ENCODE data around the gene MRTO4. TPM values are rescaled to one million over a fixed set of nuclear protein-coding genes. Genes with fewer than 3 reads are reported as not detected.

Gene MRTO4
- total RNA-seq, 1 donor from 2014 or later: 29.1 TPM

DNA sequence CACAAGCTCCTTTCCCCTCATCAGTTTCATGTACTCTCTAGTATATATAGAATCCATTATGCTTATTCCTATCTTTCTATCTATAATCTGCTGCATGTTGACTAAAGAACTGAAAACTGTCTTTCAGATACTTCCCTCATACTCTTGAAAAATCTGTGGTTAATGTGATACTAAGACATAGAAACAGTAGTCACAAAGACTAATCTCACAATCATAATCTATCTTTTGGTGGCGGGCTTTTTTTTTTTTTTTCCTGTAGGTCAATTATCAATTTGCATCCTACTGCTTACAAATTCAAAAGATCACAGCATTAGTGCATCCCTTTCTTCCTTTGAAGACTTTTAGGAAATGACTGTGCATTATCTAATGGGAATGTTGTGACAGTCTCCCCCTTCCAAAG, 46.2 kb upstream of the MRTO4 start:
- TF ChIP-seq, protein P1, sequence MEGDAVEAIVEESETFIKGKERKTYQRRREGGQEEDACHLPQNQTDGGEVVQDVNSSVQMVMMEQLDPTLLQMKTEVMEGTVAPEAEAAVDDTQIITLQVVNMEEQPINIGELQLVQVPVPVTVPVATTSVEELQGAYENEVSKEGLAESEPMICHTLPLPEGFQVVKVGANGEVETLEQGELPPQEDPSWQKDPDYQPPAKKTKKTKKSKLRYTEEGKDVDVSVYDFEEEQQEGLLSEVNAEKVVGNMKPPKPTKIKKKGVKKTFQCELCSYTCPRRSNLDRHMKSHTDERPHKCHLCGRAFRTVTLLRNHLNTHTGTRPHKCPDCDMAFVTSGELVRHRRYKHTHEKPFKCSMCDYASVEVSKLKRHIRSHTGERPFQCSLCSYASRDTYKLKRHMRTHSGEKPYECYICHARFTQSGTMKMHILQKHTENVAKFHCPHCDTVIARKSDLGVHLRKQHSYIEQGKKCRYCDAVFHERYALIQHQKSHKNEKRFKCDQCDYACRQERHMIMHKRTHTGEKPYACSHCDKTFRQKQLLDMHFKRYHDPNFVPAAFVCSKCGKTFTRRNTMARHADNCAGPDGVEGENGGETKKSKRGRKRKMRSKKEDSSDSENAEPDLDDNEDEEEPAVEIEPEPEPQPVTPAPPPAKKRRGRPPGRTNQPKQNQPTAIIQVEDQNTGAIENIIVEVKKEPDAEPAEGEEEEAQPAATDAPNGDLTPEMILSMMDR (IDR thresholded peaks at IDR 0.05; ENCODE audit: partially characterized antibody, unreplicated experiment): no peak
- no peaks in the 10 kb centered on the region for H3K36me3 Mint-ChIP-seq (ENCODE audit: unreplicated experiment)
- H3K27me3 Mint-ChIP-seq (ENCODE audit: unreplicated experiment): no peaks in the 10 kb centered on the region
- no peak overlapping the region for H3K4me3 Mint-ChIP-seq (ENCODE audit: unreplicated experiment)
- no peaks in the 10 kb centered on the region for H3K9me3 Mint-ChIP-seq (ENCODE audit: unreplicated experiment)
- H3K4me1 Mint-ChIP-seq (ENCODE audit: low read depth, unreplicated experiment): peaks cover 19% of the 10 kb centered on the region
- no peak overlapping the region for H3K27ac Mint-ChIP-seq (ENCODE audit: unreplicated experiment)
- no peak for DNase-seq

GRCh38 chr1:19205845-19206244, 45.8 kb upstream of the MRTO4 start:
- Mint-ChIP-seq H3K9me3 (ENCODE audit: unreplicated experiment) (no peaks in the 10 kb centered on the region), H3K4me3 (ENCODE audit: unreplicated experiment) (no peak overlapping the region), H3K36me3 (ENCODE audit: unreplicated experiment) (no peaks in the 10 kb centered on the region), H3K4me1 (ENCODE audit: low read depth, unreplicated experiment) (peaks cover 20% of the 10 kb centered on the region), H3K27me3 (ENCODE audit: unreplicated experiment) (no peaks in the 10 kb centered on the region), H3K27ac (ENCODE audit: unreplicated experiment) (no peak overlapping the region)
- TF ChIP-seq, protein P1 (IDR thresholded peaks at IDR 0.05; ENCODE audit: partially characterized antibody, unreplicated experiment): no peak
- no peak for DNase-seq

GRCh38 chr1:19206947-19207346, 44.7 kb upstream of the MRTO4 start:
- Mint-ChIP-seq H3K9me3 (ENCODE audit: unreplicated experiment) (no peaks in the 10 kb centered on the region), H3K36me3 (ENCODE audit: unreplicated experiment) (no peaks in the 10 kb centered on the region), H3K27ac (ENCODE audit: unreplicated experiment) (no peak overlapping the region), H3K4me1 (ENCODE audit: low read depth, unreplicated experiment) (peaks cover 15% of the 10 kb centered on the region), H3K27me3 (ENCODE audit: unreplicated experiment) (no peaks in the 10 kb centered on the region), H3K4me3 (ENCODE audit: unreplicated experiment) (no peak overlapping the region)
- no peak for DNase-seq
- TF ChIP-seq, protein P1 (IDR thresholded peaks at IDR 0.05; ENCODE audit: partially characterized antibody, unreplicated experiment): no peak

- H3K27me3 Mint-ChIP-seq (ENCODE audit: unreplicated experiment): no peaks in the 10 kb centered on the region
- H3K9me3 Mint-ChIP-seq (ENCODE audit: unreplicated experiment): no peaks in the 10 kb centered on the region
- H3K4me1 Mint-ChIP-seq (ENCODE audit: low read depth, unreplicated experiment): peaks cover 13% of the 10 kb centered on the region
- peak overlapping the region; percentile 91 for H3K4me3 Mint-ChIP-seq (ENCODE audit: unreplicated experiment)
- H3K36me3 Mint-ChIP-seq (ENCODE audit: unreplicated experiment): no peaks in the 10 kb centered on the region
- peak overlapping the region; percentile 67 for H3K27ac Mint-ChIP-seq (ENCODE audit: unreplicated experiment)
- DNase-seq: no peak
- TF ChIP-seq, protein P1 (IDR thresholded peaks at IDR 0.05; ENCODE audit: partially characterized antibody, unreplicated experiment): no peak
Observed at GRCh38 chr1:19208710-19209438, 42.7 kb upstream of the MRTO4 start.

DNA sequence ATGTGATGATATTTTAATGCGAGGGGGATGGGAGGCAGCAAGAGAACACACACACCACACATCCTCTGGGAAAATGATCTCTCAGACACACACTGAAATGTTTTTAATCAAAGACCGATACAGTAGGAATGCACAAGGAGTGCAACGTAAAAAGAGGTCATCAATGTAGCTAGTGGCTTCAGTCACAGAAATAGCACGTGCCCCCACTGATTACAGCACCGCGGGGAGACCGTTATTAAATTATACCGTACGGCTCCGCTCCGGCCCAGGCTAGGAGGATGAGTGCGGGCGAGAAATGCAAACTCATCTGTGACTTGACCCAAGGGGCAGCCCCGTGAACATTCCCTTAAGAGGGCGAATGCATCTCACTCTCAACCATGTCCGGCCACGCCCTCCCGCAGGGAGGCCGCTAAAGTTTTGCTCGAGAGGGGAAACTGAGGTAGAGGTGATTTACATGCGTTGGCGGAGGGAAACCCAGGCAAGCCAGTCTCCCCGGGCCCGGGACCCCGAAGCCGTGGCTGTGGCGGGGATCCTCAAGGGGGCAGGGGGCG, 42.1 kb upstream of the MRTO4 start:
- Mint-ChIP-seq H3K4me3 (ENCODE audit: unreplicated experiment) (peak overlapping the region; percentile 91), H3K27ac (ENCODE audit: unreplicated experiment) (peak overlapping the region; percentile 67), H3K4me1 (ENCODE audit: low read depth, unreplicated experiment) (peaks cover 13% of the 10 kb centered on the region), H3K27me3 (ENCODE audit: unreplicated experiment) (no peaks in the 10 kb centered on the region), H3K9me3 (ENCODE audit: unreplicated experiment) (no peaks in the 10 kb centered on the region), H3K36me3 (ENCODE audit: unreplicated experiment) (no peaks in the 10 kb centered on the region)
- DNase-seq: peak; percentile 40
- TF ChIP-seq, protein P1 (IDR thresholded peaks at IDR 0.05; ENCODE audit: partially characterized antibody, unreplicated experiment): no peak

Data from glutamatergic neuron (in vitro differentiated cells).